A549 (cell line): ENCODE measurements around the gene IGLON5. TPM values are rescaled to one million over a fixed set of nuclear protein-coding genes. Genes with fewer than 3 reads are reported as not detected.
A peak's percentile ranks its signal among the peaks of the same experiment; 100 is the strongest.

Experiments used
- ATAC-seq, 2 experiments: fragments of 200-7000 bp in 1 of 2; fragments of >200 bp in 1 of 2; cut with Nextera tagmentation in 1 of 2; cut with Tn5 transposase in 1 of 2; 3 replicates each; pipeline versions ENCODE4 v1.8.0 to v1.9.1; 2018 to 2020; ENCODE audit warnings: mild to moderate bottlenecking in 1 of 2, moderate library complexity in 1 of 2
- CTCF ChIA-PET: fragments of 300-600 bp; sonication (Branson Sonifier 250); formaldehyde crosslinking; extraction: SDS; loops from one replicate; lab custom pipeline; 2021; ENCODE audit warnings: antibody characterized with exemption, inconsistent platforms; lab: Yijun Ruan, JAX
- POLR2A ChIA-PET: fragments of 350-600 bp; formaldehyde crosslinking; extraction: SDS; loops from one replicate; lab custom pipeline; 2021; ENCODE audit warnings: antibody characterized with exemption, inconsistent platforms; lab: Yijun Ruan, JAX
- DNase-seq, 2 experiments: peaks; one replicate each; pipeline versions ENCODE4 v3.0.0 to v3.0.0-alpha.2; 2011 to 2016; ENCODE audit warnings: low read depth in 1 of 2, low spot score in 1 of 2
- FAIRE-seq: peaks from 2 replicates; lab custom pipeline; 2011; peaks lifted over from hg19 to GRCh38; lab: Jason Lieb, UNC
- H3K27ac ChIP-seq, 2 experiments: fragments of >200 bp; sonication (Bioruptor Twin); formaldehyde crosslinking; 3 replicates each; pipeline ENCODE4 v1.5.1; 2016 to 2017
- H3K4me1 ChIP-seq: fragments of >200 bp; sonication (Bioruptor Twin); formaldehyde crosslinking; 3 replicates; pipeline ENCODE4 v1.6.1; 2016
- H3K4me2 ChIP-seq: fragments of >200 bp; sonication (Bioruptor Twin); formaldehyde crosslinking; 3 replicates; pipeline ENCODE4 v1.6.1; 2016
- H3K4me3 ChIP-seq: fragments of >200 bp; sonication (Bioruptor Twin); formaldehyde crosslinking; 3 replicates; pipeline ENCODE4 v1.5.1; 2016
- H3K9me3 ChIP-seq: fragments of >200 bp; sonication (Bioruptor Twin); formaldehyde crosslinking; 3 replicates; pipeline ENCODE4 v1.6.1; 2016
- BCL3 ChIP-seq: fragments of >200 bp; sonication (Bioruptor Twin); formaldehyde crosslinking; IDR thresholded peaks from 3 replicates; pipeline ENCODE4 v1.6.1; 2016
- CHD2 ChIP-seq: fragments of 150-350 bp; IDR thresholded peaks from 2 replicates; pipeline ENCODE4 v1.6.1; 2014; ENCODE audit warnings: low read length; ENCODE audit not compliant: partially characterized antibody
- E2F6 ChIP-seq: IDR thresholded peaks from 2 replicates; pipeline ENCODE4 v1.6.1; 2012; ENCODE audit warnings: low read depth, borderline replicate concordance
- FOSL2 ChIP-seq, 2 experiments: fragments of 450-650 bp in 1 of 2; fragments of >200 bp in 1 of 2; sonication (Bioruptor Twin) in 1 of 2; formaldehyde crosslinking; IDR thresholded peaks; 2 replicates each; pipeline versions ENCODE4 v1.5.0 to v1.6.1; 2016 to 2020; ENCODE audit warnings: mild to moderate bottlenecking in 1 of 2, moderate library complexity in 1 of 2
- FOXS1 ChIP-seq: fragments of 250-450 bp; sonication (Bioruptor Pico); IDR thresholded peaks from 2 replicates; pipeline ENCODE4 v1.5.0; 2020; ENCODE audit warnings: mild to moderate bottlenecking, moderate library complexity
- HES2 ChIP-seq: fragments of >200 bp; sonication (Bioruptor Twin); formaldehyde crosslinking; IDR thresholded peaks from 2 replicates; pipeline ENCODE4 v1.6.1; 2016
- HEYL ChIP-seq: fragments of 250-450 bp; sonication (Bioruptor Pico); IDR thresholded peaks from 2 replicates; pipeline ENCODE4 v1.8.0; 2021; ENCODE audit warnings: mild to moderate bottlenecking, moderate library complexity
- HOXB5 ChIP-seq: fragments of 250-450 bp; sonication (Bioruptor Pico); IDR thresholded peaks from 2 replicates; pipeline ENCODE4 v1.5.0; 2020; ENCODE audit warnings: mild to moderate bottlenecking, moderate library complexity
- JUNB ChIP-seq: fragments of >200 bp; sonication (Bioruptor Twin); formaldehyde crosslinking; IDR thresholded peaks from 2 replicates; pipeline ENCODE4 v1.6.1; 2016
- KDM1A ChIP-seq: fragments of 200-600 bp; sonication (generic); IDR thresholded peaks from 2 replicates; pipeline ENCODE4 v1.6.1; 2016; ENCODE audit warnings: low read depth, mild to moderate bottlenecking
- KDM5A ChIP-seq: fragments of 200-600 bp; sonication (generic); IDR thresholded peaks from 2 replicates; pipeline ENCODE4 v1.6.1; 2016; ENCODE audit warnings: antibody characterized with exemption, mild to moderate bottlenecking
- MAX ChIP-seq: IDR thresholded peaks from 2 replicates; pipeline ENCODE4 v1.6.1; 2012
- NPAS2 ChIP-seq: fragments of 250-450 bp; sonication (Bioruptor Pico); IDR thresholded peaks from 2 replicates; pipeline ENCODE4 v1.8.0; 2022; ENCODE audit warnings: mild to moderate bottlenecking, moderate library complexity, borderline replicate concordance
- NR3C1 ChIP-seq: fragments of >200 bp; sonication (Bioruptor Twin); formaldehyde crosslinking; IDR thresholded peaks from 3 replicates; pipeline ENCODE4 v1.6.1; 2017
- PHF8 ChIP-seq: fragments of 200-600 bp; sonication (generic); IDR thresholded peaks from 2 replicates; pipeline ENCODE4 v1.6.1; 2016; ENCODE audit warnings: low read depth, mild to moderate bottlenecking, antibody characterized with exemption, moderate library complexity, borderline replicate concordance
- POLR2A ChIP-seq: IDR thresholded peaks from 2 replicates; pipeline ENCODE4 v1.6.1; 2012; ENCODE audit warnings: mild to moderate bottlenecking, low read length
- RAD21 ChIP-seq, 2 experiments: fragments of >200 bp in 1 of 2; sonication (Bioruptor Twin) in 1 of 2; formaldehyde crosslinking in 1 of 2; IDR thresholded peaks in 1 of 2; conservative IDR thresholded peaks in 1 of 2; 2 replicates in 1 of 2; 3 replicates in 1 of 2; pipeline ENCODE4 v1.6.1; 2012 to 2018; ENCODE audit warnings: inconsistent platforms in 1 of 2
- REST ChIP-seq: fragments of 200-600 bp; sonication (generic); IDR thresholded peaks from 2 replicates; pipeline ENCODE4 v1.6.1; 2016; ENCODE audit warnings: antibody characterized with exemption, mild to moderate bottlenecking, moderate library complexity
- RFX5 ChIP-seq: fragments of 450-650 bp; IDR thresholded peaks from 2 replicates; pipeline ENCODE4 v1.7.1; 2014; ENCODE audit warnings: antibody characterized with exemption, mild to moderate bottlenecking, moderate library complexity
- TP53 ChIP-seq: fragments of 250-450 bp; sonication (Bioruptor Pico); IDR thresholded peaks from 2 replicates; pipeline ENCODE4 v1.5.0; 2021; ENCODE audit warnings: mild to moderate bottlenecking, moderate library complexity
- ZSCAN20 ChIP-seq: fragments of 250-450 bp; sonication (Bioruptor Pico); IDR thresholded peaks from 2 replicates; pipeline ENCODE4 v1.8.0; 2022; ENCODE audit warnings: mild to moderate bottlenecking, moderate library complexity
- WGBS: methylation state at CpG from one replicate; pipeline ENCODE4 v1.1.6; 2017; ENCODE audit errors: missing lambda C conversion rate; 5-methylcytosine and 5-hydroxymethylcytosine counted together
- polyA plus RNA-seq, 4 experiments: library from polyadenylated mRNA; depleted of rRNA in 3 of 4; stranded (reverse); fragments of >200 nt; fragmentation: RNase III in 1 of 4; extraction: RNeasy Plus Mini Kit Qiagen cat#74134 plus additional on column Dnase treatment in 1 of 4; gene quantifications; 2 replicates in 3 of 4; 3 replicates in 1 of 4; pipeline ENCODE4 v1.2.3, GENCODE V29; 2011 to 2017

IGLON5 gene
- polyA plus RNA-seq, 2 of the 4 experiments (the other 2 are of a cell fraction) = 0.04 to 0.06 TPM

GRCh38 chr19:51364200-51365106, 53.0 kb downstream of the IGLON5 start:
- no peak for ATAC-seq
- POLR2A ChIA-PET = interaction anchor here (4.8 kb wide), 1 partner anchor 25 kb away, joined by 52 read pairs; no protein-coding TSS in a partner anchor
- TF ChIP-seq NR3C1 (no peak), NPAS2 (CRISPR knock-in tag) (no peak), HOXB5 (no peak), TP53 (CRISPR knock-in tag) (no peak), FOSL2 (IDR thresholded peaks at IDR 0.05) (no peak), FOSL2 (CRISPR knock-in tag; IDR thresholded peaks at IDR 0.05) (peak; percentile 40; the same call in 1 of the 2 replicates), KDM5A (no peak), JUNB (0 out of 2 replicates have a peak, but pooled peaks have one; percentile 13), RAD21 (conservative IDR thresholded peaks at IDR 0.05 in 1 of 2, IDR thresholded peaks at IDR 0.05 in 1 of 2) (no peak), MAX (peak; percentile 57)
- TF ChIP-seq, all 56 proteins: peak for 3
- WGBS = 43% methylated on average over 15 of the region's 15 CpGs
- peak overlapping the region; percentile 90 for H3K4me2 ChIP-seq
- H3K4me3 ChIP-seq = no peak overlapping the region
- CTCF ChIA-PET = interaction anchor here (0.6 to 5.6 kb wide), 7 partner anchors 8 to 33 kb away, joined by 3 to 46 read pairs (median 4); partner anchors contain the start of gene VSIG10L
- H3K9me3 ChIP-seq = no peaks in the 10 kb centered on the region
- H3K4me1 ChIP-seq = peaks cover 62% of the 10 kb centered on the region
- peak overlapping the region; percentile 87 to 96 for H3K27ac ChIP-seq
- DNase-seq = peak; percentile 50 to 70
- FAIRE-seq = no peak

- TF ChIP-seq ZSCAN20 (no peak), CHD2 (no peak), E2F6 (no peak), REST (no peak), PHF8 (no peak), BCL3 (no peak), HES2 (no peak), HOXB5 (no peak), POLR2A (0 out of 2 replicates have a peak, but pooled peaks have one; percentile 23), KDM1A (no peak), RAD21 (conservative IDR thresholded peaks at IDR 0.05 in 1 of 2, IDR thresholded peaks at IDR 0.05 in 1 of 2) (0 out of 5 replicates have a peak, but pooled peaks of 1 of the 2 experiments have one; percentile 9), RFX5 (no peak), HEYL (CRISPR knock-in tag) (no peak), FOXS1 (no peak)
- Histone ChIP-seq H3K4me1 (peaks cover 53% of the 10 kb centered on the region), H3K27ac (peak overlapping the region; percentile 87 to 96), H3K4me3 (peak overlapping the region; percentile 61), H3K9me3 (no peaks in the 10 kb centered on the region), H3K4me2 (peak overlapping the region; percentile 90)
- ChIA-PET CTCF (interaction anchor here (1.0 to 5.6 kb wide), 7 partner anchors 9 to 42 kb away, joined by 3 to 46 read pairs (median 3); partner anchors contain the start of gene VSIG10L), POLR2A (interaction anchor here (0.6 to 4.8 kb wide), 3 partner anchors 23 to 29 kb away, joined by 3 to 52 read pairs (median 7); partner anchors contain the start of gene VSIG10L)
- WGBS = 6% methylated on average over 10 of the region's 10 CpGs
- DNase-seq (peak in 1 of 2 experiments; percentile 63), ATAC-seq (peak; percentile 2 to 6; a peak in 4 of 6 replicates), FAIRE-seq (no peak)
These were observed 53.9 kb downstream of the IGLON5 start for GRCh38 chr19:51365211-51365964.
